Cardiac muscle cell (in vitro differentiated cells and primary cell): ENCODE results near the gene ESD. TPM values are rescaled to one million over a fixed set of nuclear protein-coding genes. Genes with fewer than 3 reads are reported as not detected.

Source experiments
- DNase-seq, 2 donors: peaks; one replicate each; pipeline versions ENCODE4 v3.0.0 to v3.0.0-alpha.2; 2010 to 2017; ENCODE audit warnings: low read depth in 1 of 2, low spot score in 1 of 2
- H3K27ac ChIP-seq: fragments of 200-600 bp; sonication (generic); 2 replicates; pipeline ENCODE4 v1.5.1; 2016
- H3K27me3 ChIP-seq: fragments of 200-600 bp; sonication (generic); 2 replicates; pipeline ENCODE4 v1.6.0; 2016; ENCODE audit warnings: control low read depth
- H3K36me3 ChIP-seq: fragments of 200-600 bp; sonication (generic); 2 replicates; pipeline ENCODE4 v1.5.1; 2016; ENCODE audit warnings: control low read depth
- H3K4me1 ChIP-seq: fragments of 200-600 bp; sonication (generic); 2 replicates; pipeline ENCODE4 v1.8.1; 2017; ENCODE audit warnings: low read depth, mild to moderate bottlenecking, mixed run types
- H3K4me3 ChIP-seq: fragments of 200-600 bp; sonication (generic); 2 replicates; pipeline ENCODE4 v1.5.1; 2016; ENCODE audit warnings: mild to moderate bottlenecking
- H3K9me3 ChIP-seq: fragments of 200-600 bp; sonication (generic); 2 replicates; pipeline ENCODE4 v1.5.1; 2017; ENCODE audit warnings: low read depth, mild to moderate bottlenecking, control low read depth
- polyA plus RNA-seq: library from polyadenylated mRNA; unstranded; fragments of >200 nt; fragmentation: Nextera tagmentation; extraction: Ambion mirVana; gene quantifications from 2 replicates; pipeline ENCODE4 v1.2.1, GENCODE V29; 2016
- total RNA-seq: library from RNA; depleted of rRNA; stranded (reverse); fragments of >200 nt; gene quantifications from 2 replicates; pipeline ENCODE4 v1.2.3, GENCODE V29; 2016
- TF ChIP-seq, protein P1 (sequence below): IDR thresholded peaks from 2 replicates; pipeline ENCODE4 v1.5.1; 2012; ENCODE audit warnings: low read depth, mild to moderate bottlenecking, low read length

Gene ESD, protein sequence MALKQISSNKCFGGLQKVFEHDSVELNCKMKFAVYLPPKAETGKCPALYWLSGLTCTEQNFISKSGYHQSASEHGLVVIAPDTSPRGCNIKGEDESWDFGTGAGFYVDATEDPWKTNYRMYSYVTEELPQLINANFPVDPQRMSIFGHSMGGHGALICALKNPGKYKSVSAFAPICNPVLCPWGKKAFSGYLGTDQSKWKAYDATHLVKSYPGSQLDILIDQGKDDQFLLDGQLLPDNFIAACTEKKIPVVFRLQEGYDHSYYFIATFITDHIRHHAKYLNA
- total RNA-seq (74.1 and 83.2 TPM in 2 replicates), polyA plus RNA-seq (167 and 248 TPM in 2 replicates)

- H3K27ac ChIP-seq, result peak within 1 kb of the TSS; percentile 82
- TF ChIP-seq, protein P1, sequence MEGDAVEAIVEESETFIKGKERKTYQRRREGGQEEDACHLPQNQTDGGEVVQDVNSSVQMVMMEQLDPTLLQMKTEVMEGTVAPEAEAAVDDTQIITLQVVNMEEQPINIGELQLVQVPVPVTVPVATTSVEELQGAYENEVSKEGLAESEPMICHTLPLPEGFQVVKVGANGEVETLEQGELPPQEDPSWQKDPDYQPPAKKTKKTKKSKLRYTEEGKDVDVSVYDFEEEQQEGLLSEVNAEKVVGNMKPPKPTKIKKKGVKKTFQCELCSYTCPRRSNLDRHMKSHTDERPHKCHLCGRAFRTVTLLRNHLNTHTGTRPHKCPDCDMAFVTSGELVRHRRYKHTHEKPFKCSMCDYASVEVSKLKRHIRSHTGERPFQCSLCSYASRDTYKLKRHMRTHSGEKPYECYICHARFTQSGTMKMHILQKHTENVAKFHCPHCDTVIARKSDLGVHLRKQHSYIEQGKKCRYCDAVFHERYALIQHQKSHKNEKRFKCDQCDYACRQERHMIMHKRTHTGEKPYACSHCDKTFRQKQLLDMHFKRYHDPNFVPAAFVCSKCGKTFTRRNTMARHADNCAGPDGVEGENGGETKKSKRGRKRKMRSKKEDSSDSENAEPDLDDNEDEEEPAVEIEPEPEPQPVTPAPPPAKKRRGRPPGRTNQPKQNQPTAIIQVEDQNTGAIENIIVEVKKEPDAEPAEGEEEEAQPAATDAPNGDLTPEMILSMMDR, result no peak
Measured at GRCh38 chr13:46796515-46797474, at the start of gene ESD. TSS of gene ESD (minus strand) at chr13:46797161. CDS start at chr13:46791413, 5,748 bp downstream.

DNA sequence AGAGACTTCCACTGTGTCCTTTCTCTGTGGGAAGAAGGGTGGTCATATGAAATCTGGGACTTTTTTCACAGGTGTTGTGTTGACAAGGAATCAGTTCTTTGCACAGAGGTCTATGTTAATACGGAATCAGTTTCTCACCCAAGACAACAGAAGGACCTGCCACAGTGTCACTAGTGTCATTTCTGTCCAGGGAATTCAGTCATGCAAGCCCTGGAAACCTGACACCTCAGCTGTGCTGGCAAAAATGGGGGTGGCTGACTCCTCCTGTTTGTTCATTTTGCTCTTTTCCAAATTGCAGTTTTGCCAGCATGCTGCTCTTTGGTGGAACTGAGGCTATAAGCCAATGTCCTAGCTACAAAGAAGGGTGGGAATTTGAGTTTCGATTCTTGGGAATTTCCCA, 49.8 kb upstream of the ESD start:
- peak in 1 of 2 donors; percentile 12 for DNase-seq
- Histone ChIP-seq H3K4me3 (no peak overlapping the region), H3K27ac (no peak overlapping the region), H3K27me3 (no peaks in the 10 kb centered on the region), H3K4me1 (no peaks in the 10 kb centered on the region), H3K36me3 (no peaks in the 10 kb centered on the region), H3K9me3 (no peaks in the 10 kb centered on the region)
- TF ChIP-seq, protein P1, result no peak

More at GRCh38 chr13:46796515-46797474, at the start of gene ESD:
- H3K36me3 ChIP-seq, result no peaks in the 10 kb centered on the region
- DNase-seq, result peak; percentile 90 to 95
- peak within 1 kb of the TSS; percentile 41 for H3K4me3 ChIP-seq
- H3K4me1 ChIP-seq, result no peaks in the 10 kb centered on the region
- no peaks in the 10 kb centered on the region for H3K27me3 ChIP-seq
- H3K9me3 ChIP-seq, result no peaks in the 10 kb centered on the region

- H3K36me3 ChIP-seq, result no peaks in the 10 kb centered on the region
- no peaks in the 10 kb centered on the region for H3K4me1 ChIP-seq
- no peak for DNase-seq
- H3K27me3 ChIP-seq, result no peaks in the 10 kb centered on the region
- no peak overlapping the region for H3K4me3 ChIP-seq
- no peaks in the 10 kb centered on the region for H3K9me3 ChIP-seq
- no peak overlapping the region for H3K27ac ChIP-seq
- TF ChIP-seq, protein P1, result no peak
Measured at GRCh38 chr13:46845146-46845545, 48.2 kb upstream of the ESD start.

- DNase-seq, result no peak
Measured at GRCh38 chr13:46844431-46844830, 47.5 kb upstream of the ESD start.

GRCh38 chr13:46839399-46839798, 42.4 kb upstream of the ESD start:
- Histone ChIP-seq H3K27ac (no peak overlapping the region), H3K27me3 (no peaks in the 10 kb centered on the region), H3K36me3 (no peaks in the 10 kb centered on the region), H3K9me3 (no peaks in the 10 kb centered on the region), H3K4me1 (no peaks in the 10 kb centered on the region), H3K4me3 (no peak overlapping the region)
- DNase-seq, result no peak
- TF ChIP-seq, protein P1, result no peak

More at GRCh38 chr13:46844431-46844830, 47.5 kb upstream of the ESD start:
- H3K36me3 ChIP-seq, result no peaks in the 10 kb centered on the region
- no peak overlapping the region for H3K27ac ChIP-seq
- H3K4me3 ChIP-seq, result no peak overlapping the region
- TF ChIP-seq, protein P1, result no peak
- no peaks in the 10 kb centered on the region for H3K27me3 ChIP-seq
- no peaks in the 10 kb centered on the region for H3K4me1 ChIP-seq
- H3K9me3 ChIP-seq, result no peaks in the 10 kb centered on the region
